Measurements from ENCODE around the gene JAK2. TPM values are rescaled to one million over a fixed set of nuclear protein-coding genes. Genes with fewer than 3 reads are reported as not detected.
A peak's percentile ranks its signal among the peaks of the same experiment; 100 is the strongest.

Gene JAK2
- total and polyA plus RNA-seq, 2 experiments from 2014 or later, result 14.3 to 17.1 TPM

- no peak overlapping the region for H3K4me2 ChIP-seq
- H4K20me1 ChIP-seq (ENCODE audit: insufficient read depth, poor library complexity, severe bottlenecking), result no peaks in the 10 kb centered on the region
- H3K79me2 ChIP-seq, result no peaks in the 10 kb centered on the region
- no peak overlapping the region for H3K4me3 ChIP-seq
- no peaks in the 10 kb centered on the region for H3K27me3 ChIP-seq
- H3K27ac ChIP-seq, result no peak overlapping the region
- no peak for DNase-seq (ENCODE audit: low spot score)
- no peaks in the 10 kb centered on the region for H3K9me3 ChIP-seq (ENCODE audit: low read depth)
- H3K36me3 ChIP-seq (replicated peaks; ENCODE audit: insufficient read depth, low read depth), result no peaks in the 10 kb centered on the region
- no peak for TF ChIP-seq CTCF (IDR thresholded peaks at IDR 0.05; ENCODE audit: poor library complexity)
- no peak for TF ChIP-seq EZH2 (IDR thresholded peaks at IDR 0.05; ENCODE audit: borderline replicate concordance)
- TF ChIP-seq EZH2phosphoT487 (IDR thresholded peaks at IDR 0.05; ENCODE audit: low read depth, severe bottlenecking, unreplicated experiment), result no peak
- H3K4me1 ChIP-seq (ENCODE audit: insufficient read depth), result no peaks in the 10 kb centered on the region
- H2AFZ ChIP-seq, result no peak overlapping the region
- 92% methylated on average over 2 of the region's 2 CpGs for WGBS (ENCODE audit: low lambda C conversion rate, missing lambda C conversion rate)
- H3K9me2 ChIP-seq (replicated peaks; ENCODE audit: insufficient read depth), result no peaks in the 10 kb centered on the region
These were observed 29.2 kb upstream of the JAK2 start for GRCh38 chr9:4955836-4956235.

GRCh38 chr9:4959031-4959430 lies 26.0 kb upstream of the JAK2 start:
- Histone ChIP-seq H3K27me3 (no peaks in the 10 kb centered on the region), H3K36me3 (replicated peaks; ENCODE audit: insufficient read depth, low read depth) (no peaks in the 10 kb centered on the region), H3K27ac (no peak overlapping the region), H3K4me1 (ENCODE audit: insufficient read depth) (no peaks in the 10 kb centered on the region), H3K4me2 (no peak overlapping the region), H3K9me3 (ENCODE audit: low read depth) (no peaks in the 10 kb centered on the region), H3K9me2 (replicated peaks; ENCODE audit: insufficient read depth) (no peaks in the 10 kb centered on the region), H3K4me3 (no peak overlapping the region), H4K20me1 (ENCODE audit: insufficient read depth, poor library complexity, severe bottlenecking) (no peaks in the 10 kb centered on the region), H2AFZ (no peak overlapping the region), H3K79me2 (no peaks in the 10 kb centered on the region)
- WGBS (ENCODE audit: low lambda C conversion rate, missing lambda C conversion rate), result 85% methylated on average over 3 of the region's 3 CpGs
- DNase-seq (ENCODE audit: low spot score), result no peak
- TF ChIP-seq EZH2 (IDR thresholded peaks at IDR 0.05; ENCODE audit: borderline replicate concordance) (no peak), EZH2phosphoT487 (IDR thresholded peaks at IDR 0.05; ENCODE audit: low read depth, severe bottlenecking, unreplicated experiment) (no peak), CTCF (IDR thresholded peaks at IDR 0.05; ENCODE audit: poor library complexity) (no peak)

- no peak for DNase-seq (ENCODE audit: low spot score)
- Histone ChIP-seq H3K36me3 (replicated peaks; ENCODE audit: insufficient read depth, low read depth) (no peaks in the 10 kb centered on the region), H2AFZ (no peak overlapping the region), H3K4me1 (ENCODE audit: insufficient read depth) (no peaks in the 10 kb centered on the region), H3K27ac (peak overlapping the region; percentile 24), H3K27me3 (no peaks in the 10 kb centered on the region), H3K9me3 (ENCODE audit: low read depth) (no peaks in the 10 kb centered on the region), H4K20me1 (ENCODE audit: insufficient read depth, poor library complexity, severe bottlenecking) (no peaks in the 10 kb centered on the region), H3K4me2 (no peak overlapping the region), H3K4me3 (no peak overlapping the region), H3K79me2 (no peaks in the 10 kb centered on the region), H3K9me2 (replicated peaks; ENCODE audit: insufficient read depth) (no peaks in the 10 kb centered on the region)
- 77% methylated on average over 2 of the region's 2 CpGs for WGBS (ENCODE audit: low lambda C conversion rate, missing lambda C conversion rate)
- TF ChIP-seq CTCF (IDR thresholded peaks at IDR 0.05; ENCODE audit: poor library complexity), result no peak
- no peak for TF ChIP-seq EZH2 (IDR thresholded peaks at IDR 0.05; ENCODE audit: borderline replicate concordance)
- no peak for TF ChIP-seq EZH2phosphoT487 (IDR thresholded peaks at IDR 0.05; ENCODE audit: low read depth, severe bottlenecking, unreplicated experiment)
These were observed 23.0 kb upstream of the JAK2 start for GRCh38 chr9:4962085-4962484.

GRCh38 chr9:4964540-4964939 lies 20.5 kb upstream of the JAK2 start:
- Histone ChIP-seq H3K4me2 (no peak overlapping the region), H3K4me3 (no peak overlapping the region), H3K36me3 (replicated peaks; ENCODE audit: insufficient read depth, low read depth) (no peaks in the 10 kb centered on the region), H3K79me2 (no peaks in the 10 kb centered on the region), H3K27ac (no peak overlapping the region), H3K9me3 (ENCODE audit: low read depth) (no peaks in the 10 kb centered on the region), H3K27me3 (no peaks in the 10 kb centered on the region), H3K9me2 (replicated peaks; ENCODE audit: insufficient read depth) (no peaks in the 10 kb centered on the region), H2AFZ (no peak overlapping the region), H4K20me1 (ENCODE audit: insufficient read depth, poor library complexity, severe bottlenecking) (no peaks in the 10 kb centered on the region), H3K4me1 (ENCODE audit: insufficient read depth) (no peaks in the 10 kb centered on the region)
- TF ChIP-seq EZH2 (IDR thresholded peaks at IDR 0.05; ENCODE audit: borderline replicate concordance), result no peak
- TF ChIP-seq EZH2phosphoT487 (IDR thresholded peaks at IDR 0.05; ENCODE audit: low read depth, severe bottlenecking, unreplicated experiment), result no peak
- TF ChIP-seq CTCF (IDR thresholded peaks at IDR 0.05; ENCODE audit: poor library complexity), result no peak
- no peak for DNase-seq (ENCODE audit: low spot score)
